Measurements from ENCODE around the gene HMGN5.

Gene HMGN5

DNA sequence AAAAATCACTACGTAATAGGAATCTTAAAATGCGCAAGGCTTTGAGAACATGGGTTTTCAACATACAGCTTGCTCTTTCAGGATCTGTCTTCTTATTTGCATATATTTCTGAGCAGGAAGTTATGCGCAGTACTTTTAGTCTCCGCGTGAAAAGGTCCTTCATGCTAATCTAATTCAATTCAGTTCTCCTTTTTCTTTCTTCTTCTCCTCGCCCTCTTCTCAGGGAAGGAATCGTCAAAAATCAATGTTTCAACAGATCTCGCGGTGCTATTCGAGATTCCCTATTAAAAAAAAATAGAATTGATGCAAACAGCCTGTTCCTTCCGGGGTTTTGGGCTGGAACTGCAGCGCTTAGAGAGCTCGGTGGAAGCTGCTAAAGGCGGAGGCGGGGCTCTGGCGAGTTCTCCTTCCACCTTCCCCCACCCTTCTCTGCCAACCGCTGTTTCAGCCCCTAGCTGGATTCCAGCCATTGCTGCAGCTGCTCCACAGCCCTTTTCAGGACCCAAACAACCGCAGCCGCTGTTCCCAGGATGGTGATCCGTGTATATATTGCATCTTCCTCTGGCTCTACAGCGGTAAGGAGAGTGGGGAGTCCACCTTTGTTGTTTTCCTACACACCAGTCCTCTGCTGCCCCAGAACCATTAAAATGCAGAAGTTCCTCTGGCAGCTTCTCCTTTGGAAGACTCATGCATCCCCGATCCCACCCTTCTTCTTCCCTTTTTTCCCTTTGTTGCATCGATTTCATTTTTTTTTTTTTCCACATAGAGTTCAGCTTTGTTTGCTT, at the start of gene HMGN5, which contains the start of gene SH3BGRL:
Gene HMGN5, minus strand, starts transcription at position 243 of the 785 bp plus-strand sequence. CDS start 80,364 bp downstream, outside the sequence.
Gene SH3BGRL, plus strand, starts transcription at position 432 of the 785 bp plus-strand sequence. Its CDS starts 99 bp downstream, at position 531.
- no peaks in the 10 kb centered on the region for H3K27me3 ChIP-seq (ENCODE audit: insufficient read depth, low read length)
- H3K4me1 ChIP-seq (ENCODE audit: insufficient read depth, low read length, severe bottlenecking) = peaks cover 21% of the 10 kb centered on the region
- peak within 1 kb of the TSS; percentile 84 for H3K27ac ChIP-seq (ENCODE audit: low read depth, low read length, poor library complexity, severe bottlenecking)
- H4K20me1 ChIP-seq (ENCODE audit: insufficient read depth, low read length) = no peaks in the 10 kb centered on the region
- H3K4me2 ChIP-seq (ENCODE audit: low read length) = peak within 1 kb of the TSS; percentile 85
- H3F3A ChIP-seq (ENCODE audit: insufficient read depth, low read length) = no peaks in the 10 kb centered on the region
- peak within 1 kb of the TSS; percentile 92 for H3K4me3 ChIP-seq (ENCODE audit: low read depth, low read length, poor library complexity, severe bottlenecking)
- no peaks in the 10 kb centered on the region for H3K9me2 ChIP-seq (ENCODE audit: low read depth, low read length)
- H3K9me3 ChIP-seq (ENCODE audit: low read length) = no peaks in the 10 kb centered on the region
- peak within 1 kb of the TSS; percentile 93 for H3K9ac ChIP-seq (ENCODE audit: low read length)
- peaks cover 22% of the 10 kb centered on the region; the same call in 1 of the 2 replicates for H3K36me3 ChIP-seq (ENCODE audit: insufficient read depth, low read length)
- peaks cover 45% of the 10 kb centered on the region for H3K79me2 ChIP-seq (ENCODE audit: insufficient read depth, low read length)
- no peak for TF ChIP-seq EZH2 (IDR thresholded peaks at IDR 0.05; ENCODE audit: borderline replicate concordance, low read length)
- TF ChIP-seq, protein P1, sequence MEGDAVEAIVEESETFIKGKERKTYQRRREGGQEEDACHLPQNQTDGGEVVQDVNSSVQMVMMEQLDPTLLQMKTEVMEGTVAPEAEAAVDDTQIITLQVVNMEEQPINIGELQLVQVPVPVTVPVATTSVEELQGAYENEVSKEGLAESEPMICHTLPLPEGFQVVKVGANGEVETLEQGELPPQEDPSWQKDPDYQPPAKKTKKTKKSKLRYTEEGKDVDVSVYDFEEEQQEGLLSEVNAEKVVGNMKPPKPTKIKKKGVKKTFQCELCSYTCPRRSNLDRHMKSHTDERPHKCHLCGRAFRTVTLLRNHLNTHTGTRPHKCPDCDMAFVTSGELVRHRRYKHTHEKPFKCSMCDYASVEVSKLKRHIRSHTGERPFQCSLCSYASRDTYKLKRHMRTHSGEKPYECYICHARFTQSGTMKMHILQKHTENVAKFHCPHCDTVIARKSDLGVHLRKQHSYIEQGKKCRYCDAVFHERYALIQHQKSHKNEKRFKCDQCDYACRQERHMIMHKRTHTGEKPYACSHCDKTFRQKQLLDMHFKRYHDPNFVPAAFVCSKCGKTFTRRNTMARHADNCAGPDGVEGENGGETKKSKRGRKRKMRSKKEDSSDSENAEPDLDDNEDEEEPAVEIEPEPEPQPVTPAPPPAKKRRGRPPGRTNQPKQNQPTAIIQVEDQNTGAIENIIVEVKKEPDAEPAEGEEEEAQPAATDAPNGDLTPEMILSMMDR (IDR thresholded peaks at IDR 0.05; ENCODE audit: low read length) = no peak
- H2AFZ ChIP-seq (ENCODE audit: low read length) = peak within 1 kb of the TSS; percentile 28

GRCh38 chrX:81241753-81242152, 40.0 kb upstream of the HMGN5 start:
- TF ChIP-seq, protein P1 (IDR thresholded peaks at IDR 0.05; ENCODE audit: low read length) = no peak
- TF ChIP-seq EZH2 (IDR thresholded peaks at IDR 0.05; ENCODE audit: borderline replicate concordance, low read length) = no peak
- H3K9me3 ChIP-seq (ENCODE audit: low read length) = no peaks in the 10 kb centered on the region

GRCh38 chrX:81240701-81241331, 39.1 kb upstream of the HMGN5 start:
- Histone ChIP-seq H3F3A (ENCODE audit: insufficient read depth, low read length) (no peaks in the 10 kb centered on the region), H3K9me3 (ENCODE audit: low read length) (no peaks in the 10 kb centered on the region), H3K79me2 (ENCODE audit: insufficient read depth, low read length) (no peaks in the 10 kb centered on the region), H3K27me3 (ENCODE audit: insufficient read depth, low read length) (no peaks in the 10 kb centered on the region), H3K4me2 (ENCODE audit: low read length) (no peak overlapping the region), H3K36me3 (ENCODE audit: insufficient read depth, low read length) (peaks cover 47% of the 10 kb centered on the region), H4K20me1 (ENCODE audit: insufficient read depth, low read length) (no peaks in the 10 kb centered on the region), H3K27ac (ENCODE audit: low read depth, low read length, poor library complexity, severe bottlenecking) (no peak overlapping the region), H3K9me2 (ENCODE audit: low read depth, low read length) (no peaks in the 10 kb centered on the region), H3K4me3 (ENCODE audit: low read depth, low read length, poor library complexity, severe bottlenecking) (no peak overlapping the region), H2AFZ (ENCODE audit: low read length) (no peak overlapping the region), H3K9ac (ENCODE audit: low read length) (no peak overlapping the region), H3K4me1 (ENCODE audit: insufficient read depth, low read length, severe bottlenecking) (no peaks in the 10 kb centered on the region)
- TF ChIP-seq EZH2 (IDR thresholded peaks at IDR 0.05; ENCODE audit: borderline replicate concordance, low read length) = no peak
- TF ChIP-seq, protein P1 (IDR thresholded peaks at IDR 0.05; ENCODE audit: low read length) = no peak

More at GRCh38 chrX:81241753-81242152, 40.0 kb upstream of the HMGN5 start:
- H3K79me2 ChIP-seq (ENCODE audit: insufficient read depth, low read length) = no peaks in the 10 kb centered on the region
- peaks cover 41% of the 10 kb centered on the region for H3K36me3 ChIP-seq (ENCODE audit: insufficient read depth, low read length)
- H4K20me1 ChIP-seq (ENCODE audit: insufficient read depth, low read length) = no peaks in the 10 kb centered on the region
- H3K27me3 ChIP-seq (ENCODE audit: insufficient read depth, low read length) = no peaks in the 10 kb centered on the region
- no peak overlapping the region for H3K9ac ChIP-seq (ENCODE audit: low read length)
- no peaks in the 10 kb centered on the region for H3K4me1 ChIP-seq (ENCODE audit: insufficient read depth, low read length, severe bottlenecking)
- no peaks in the 10 kb centered on the region for H3K9me2 ChIP-seq (ENCODE audit: low read depth, low read length)
- H3F3A ChIP-seq (ENCODE audit: insufficient read depth, low read length) = no peaks in the 10 kb centered on the region
- no peak overlapping the region for H3K4me3 ChIP-seq (ENCODE audit: low read depth, low read length, poor library complexity, severe bottlenecking)
- H3K27ac ChIP-seq (ENCODE audit: low read depth, low read length, poor library complexity, severe bottlenecking) = no peak overlapping the region
- H2AFZ ChIP-seq (ENCODE audit: low read length) = no peak overlapping the region
- H3K4me2 ChIP-seq (ENCODE audit: low read length) = no peak overlapping the region
